Heart left ventricle (tissue), 16 donors: Measurements from ENCODE around the gene AJAP1. TPM values are rescaled to one million over a fixed set of nuclear protein-coding genes. Genes with fewer than 3 reads are reported as not detected.

Experiments
- ATAC-seq, 4 donors: fragments of 200-7000 bp; cut with Tn5 transposase; one replicate each; pipeline ENCODE4 v1.9.1; 2020 to 2022; ENCODE audit warnings: moderate library complexity in 4 of 4, mild to moderate bottlenecking in 3 of 4, moderate number of reproducible peaks in 1 of 4
- DNase-seq, 5 donors: peaks; one replicate each; pipeline ENCODE4 v3.0.0-alpha.2; 2020
- H3K27ac ChIP-seq, 12 donors: fragments of 200-600 bp; sonication (generic) in 4 of 12; one replicate each; pipeline versions ENCODE4 v1.5.0 to v1.8.0; 2016 to 2022; ENCODE audit warnings: mild to moderate bottlenecking in 2 of 12
- H3K27me3 ChIP-seq, 9 donors: fragments of 200-600 bp; sonication (generic) in 2 of 9; one replicate each; pipeline versions ENCODE4 v1.5.1 to v1.8.0; 2016 to 2022; ENCODE audit warnings: mild to moderate bottlenecking in 3 of 9
- H3K36me3 ChIP-seq, 9 donors: fragments of 200-600 bp; sonication (generic) in 2 of 9; one replicate each; pipeline versions ENCODE4 v1.5.0 to v1.8.0; 2018 to 2022; ENCODE audit warnings: mild to moderate bottlenecking in 2 of 9
- H3K4me1 ChIP-seq, 12 donors: fragments of 200-600 bp; sonication (generic) in 4 of 12; one replicate each; pipeline versions ENCODE4 v1.5.0 to v1.8.0; 2016 to 2022; ENCODE audit warnings: mild to moderate bottlenecking in 3 of 12
- H3K4me3 ChIP-seq, 12 donors: fragments of 200-600 bp; sonication (generic) in 4 of 12; one replicate each; pipeline versions ENCODE4 v1.5.0 to v1.8.0; 2017 to 2022; ENCODE audit warnings: mild to moderate bottlenecking in 9 of 12, moderate library complexity in 4 of 12
- H3K9me3 ChIP-seq, 12 donors: fragments of 200-600 bp; sonication (generic) in 4 of 12; one replicate each; pipeline versions ENCODE4 v1.5.0 to v1.8.0; 2016 to 2022; ENCODE audit warnings: mild to moderate bottlenecking in 1 of 12
- POLR2A ChIP-seq, 2 donors: fragments of 450-650 bp; IDR thresholded peaks; one replicate each; pipeline ENCODE4 v1.6.1; 2017; ENCODE audit warnings: antibody characterized with exemption in 2 of 2, mild to moderate bottlenecking in 2 of 2, moderate library complexity in 2 of 2
- WGBS, 4 donors: extraction: QIAGEN DNeasy Blood & Tissue Kit in 2 of 4; methylation state at CpG; one replicate each; pipeline versions ENCODE4 v1.1.5 to v1.1.7; 2013 to 2018; 5-methylcytosine and 5-hydroxymethylcytosine counted together
- intact Hi-C, 10 donors: fragments of 100-400 bp; cut with DNase I; formaldehyde crosslinking; loops; one replicate each; pipeline versions ENCODE4 v1.11.1 to v1.14.2; 2022
- polyA plus RNA-seq, 2 donors: library from polyadenylated mRNA; stranded (reverse); fragments of 200-250 nt; gene quantifications; one replicate each; pipeline ENCODE4 v1.2.3, GENCODE V29; 2013
- total RNA-seq, 9 donors: library from RNA; depleted of rRNA in 2 of 9; stranded (reverse); fragments of >200 nt in 2 of 9; fragmentation: NEBNext Ultra II Directional in 3 of 9; extraction: Animal tissue kit (Norgen Biotek cat#: 25700) in 3 of 9; gene quantifications; one replicate each; pipeline versions ENCODE4 v1.1.0 to v1.2.4, GENCODE V29; 2016 to 2023
- TF ChIP-seq, protein P1 (sequence below), 12 donors: fragments of 200-600 bp; sonication (generic) in 4 of 12; IDR thresholded peaks; one replicate each; pipeline versions ENCODE4 v1.5.0 to v1.8.0; 2018 to 2022; ENCODE audit warnings: antibody characterized with exemption in 12 of 12, mild to moderate bottlenecking in 5 of 12
- donor health status: ischemic (EF 13 %, LVEDD 7.1; RV severe dilation, severe dysfunction).
- donor health status: healthy with polysubstance abuse.
- donor health status: DM: no; HTN: yes; CAD: no.
- donor health status: DM: no; HTN: no; CAD: no.
- donor health status: ischemic (EF 25% LVEDD 6.9; RV normal size, moderate dysfunction).
- donor health status: ischemic (EF 25% LVEDD 5.7; RV mildly dilated, moderate dysfunction).
- donor health status: healthy.
- donor health status: DM: yes; HTN: yes; CAD: no.
- donor health status: ischemic (EF 35%, LVEDD 5.7; RV mildly dilated, moderate dysfunction).
- donor health status: nonischemic (EF 11% LVEDD 7.7; RV severe dilation, severe dysfunction).
- donor health status: DM: yes; HTN: yes; CAD: no.
- donor health status: PGD.
- donor health status: ischemic (EF 29% LVEDD 5.4; RV normal size, mild dysfunction).
- donor health status: nonischemic (EF 23%, LVEDD 6.1; RV moderate dilation, normal function).

AJAP1 gene
- total and polyA plus RNA-seq, 11 donors: 0.01 to 0.67 (median 0.07) TPM; not detected in 2

DNA sequence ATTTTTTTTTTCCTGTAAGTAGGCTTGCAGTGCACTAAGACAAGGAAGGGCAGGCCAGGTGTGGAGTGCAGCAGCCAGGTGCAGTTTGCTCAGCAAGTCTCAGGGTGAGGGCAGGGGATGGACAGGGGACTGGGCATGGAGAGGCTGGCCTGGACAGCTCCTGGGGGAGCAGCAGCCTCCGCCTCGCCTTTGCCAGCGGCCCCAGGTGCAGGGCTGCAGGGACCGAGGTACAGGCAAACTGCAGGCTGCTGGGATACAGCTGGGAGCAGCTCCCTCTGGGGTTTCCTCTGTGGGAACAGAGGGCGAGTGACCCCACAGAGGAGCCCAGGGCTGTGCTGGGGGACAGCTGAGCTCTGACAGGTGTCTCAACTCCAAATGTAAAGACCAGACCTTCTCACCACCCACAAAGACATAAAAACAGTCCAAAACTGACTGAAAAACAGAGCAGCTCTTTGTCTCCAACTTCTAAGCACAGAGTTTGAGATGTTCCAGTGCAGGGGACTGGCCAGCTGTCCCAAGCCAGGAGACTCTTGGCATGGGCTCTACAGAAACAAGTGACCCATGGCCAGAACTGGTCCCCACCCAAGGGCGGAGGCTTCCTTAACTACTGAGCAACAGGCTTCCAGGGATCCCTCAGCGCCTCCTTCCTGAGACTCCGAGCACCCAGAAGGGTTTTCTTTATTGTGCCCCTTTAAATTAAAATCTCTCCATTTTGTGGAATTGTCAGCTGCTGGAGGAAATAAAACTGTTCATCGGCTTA, 27.7 kb upstream of the AJAP1 start:
- ATAC-seq (peak in 3 of 4 donors; percentile 36 to 83 (median 50)), DNase-seq (peak in 3 of 5 donors; percentile 18 to 45 (median 29))
- Histone ChIP-seq H3K9me3 (no peaks in the 10 kb centered on the region), H3K4me1 (peaks cover 0 to 6% (median 0%) of the 10 kb centered on the region in 12 donors), H3K27ac (no peak overlapping the region), H3K27me3 (peaks cover 0 to 18% (median 0%) of the 10 kb centered on the region in 9 donors), H3K36me3 (no peaks in the 10 kb centered on the region), H3K4me3 (no peak overlapping the region)
- intact Hi-C loops: loop anchor here in 1 of 10 donors (10.0 kb wide), 1 partner anchor 132 kb away; no protein-coding TSS in a partner anchor
- TF ChIP-seq POLR2A (IDR thresholded peaks at IDR 0.05): no peak
- TF ChIP-seq, protein P1, sequence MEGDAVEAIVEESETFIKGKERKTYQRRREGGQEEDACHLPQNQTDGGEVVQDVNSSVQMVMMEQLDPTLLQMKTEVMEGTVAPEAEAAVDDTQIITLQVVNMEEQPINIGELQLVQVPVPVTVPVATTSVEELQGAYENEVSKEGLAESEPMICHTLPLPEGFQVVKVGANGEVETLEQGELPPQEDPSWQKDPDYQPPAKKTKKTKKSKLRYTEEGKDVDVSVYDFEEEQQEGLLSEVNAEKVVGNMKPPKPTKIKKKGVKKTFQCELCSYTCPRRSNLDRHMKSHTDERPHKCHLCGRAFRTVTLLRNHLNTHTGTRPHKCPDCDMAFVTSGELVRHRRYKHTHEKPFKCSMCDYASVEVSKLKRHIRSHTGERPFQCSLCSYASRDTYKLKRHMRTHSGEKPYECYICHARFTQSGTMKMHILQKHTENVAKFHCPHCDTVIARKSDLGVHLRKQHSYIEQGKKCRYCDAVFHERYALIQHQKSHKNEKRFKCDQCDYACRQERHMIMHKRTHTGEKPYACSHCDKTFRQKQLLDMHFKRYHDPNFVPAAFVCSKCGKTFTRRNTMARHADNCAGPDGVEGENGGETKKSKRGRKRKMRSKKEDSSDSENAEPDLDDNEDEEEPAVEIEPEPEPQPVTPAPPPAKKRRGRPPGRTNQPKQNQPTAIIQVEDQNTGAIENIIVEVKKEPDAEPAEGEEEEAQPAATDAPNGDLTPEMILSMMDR (IDR thresholded peaks at IDR 0.05): no peak
- 58 to 71% (median 69%) methylated on average over 9 of the region's 9 CpGs for WGBS, 4 donors

DNA sequence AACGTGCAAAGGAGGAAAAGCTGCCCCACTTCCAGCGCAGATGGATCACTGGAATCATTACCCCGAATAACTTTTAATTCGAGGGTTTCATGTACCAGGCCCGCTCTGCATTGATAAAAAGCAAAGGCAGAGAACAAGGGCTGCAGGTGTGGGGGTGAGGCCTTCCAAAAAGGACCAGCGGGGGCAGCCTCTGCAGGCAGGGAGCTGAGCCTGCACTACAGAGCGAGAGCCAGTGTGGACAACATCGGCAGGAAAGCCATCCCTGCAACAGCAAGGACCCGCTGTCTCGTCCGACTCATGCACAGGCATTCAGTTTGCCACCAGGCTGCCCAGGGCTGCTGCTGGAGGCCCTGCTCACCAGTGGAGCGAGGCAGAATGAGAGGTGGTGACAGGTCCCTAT, 27.1 kb upstream of the AJAP1 start:
- WGBS, 4 donors: 60 to 77% (median 67%) methylated on average over 8 to 12 of the region's 12 CpGs

DNA sequence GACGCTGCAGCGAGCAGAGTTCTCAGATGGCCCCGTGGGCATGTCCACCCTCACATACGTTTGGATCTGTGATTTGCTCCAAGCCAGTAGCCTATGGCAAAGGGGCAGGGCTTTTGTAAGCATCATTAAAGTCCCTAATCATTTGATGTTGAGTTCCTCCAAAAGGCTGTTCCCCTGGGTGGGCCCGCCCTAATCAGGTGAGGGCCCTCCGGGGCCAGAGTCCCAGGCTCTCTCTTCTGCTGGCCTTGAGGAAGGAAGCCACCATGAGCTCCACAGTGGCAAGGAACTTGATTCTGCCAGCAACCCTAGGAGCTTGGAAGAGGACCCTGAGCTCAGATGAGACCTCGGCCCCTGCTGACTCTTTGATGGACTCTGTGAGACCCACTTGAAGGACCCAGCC, 25.4 kb upstream of the AJAP1 start:
- H3K27me3 ChIP-seq: peaks cover 0 to 18% (median 0%) of the 10 kb centered on the region in 9 donors
- H3K9me3 ChIP-seq: no peaks in the 10 kb centered on the region
- TF ChIP-seq, protein P1 (IDR thresholded peaks at IDR 0.05): no peak
- no peak for TF ChIP-seq POLR2A (IDR thresholded peaks at IDR 0.05)
- H3K4me1 ChIP-seq: peaks cover 0 to 6% (median 0%) of the 10 kb centered on the region in 12 donors
- intact Hi-C loops: loop anchor here in 1 of 10 donors (10.0 kb wide), 1 partner anchor 134 kb away; no protein-coding TSS in a partner anchor
- DNase-seq (no peak), ATAC-seq (no peak)
- H3K4me3 ChIP-seq: no peak overlapping the region
- H3K36me3 ChIP-seq: no peaks in the 10 kb centered on the region
- no peak overlapping the region for H3K27ac ChIP-seq
- WGBS, 4 donors: 86 to 94% (median 89%) methylated on average over 6 to 7 of the region's 7 CpGs

More for the DNA sequence above, 27.1 kb upstream of the AJAP1 start:
- H3K4me1 ChIP-seq: peaks cover 0 to 6% (median 0%) of the 10 kb centered on the region in 12 donors
- no peak for DNase-seq
- no peaks in the 10 kb centered on the region for H3K36me3 ChIP-seq
- TF ChIP-seq, protein P1 (IDR thresholded peaks at IDR 0.05): no peak
- no peak for TF ChIP-seq POLR2A (IDR thresholded peaks at IDR 0.05)
- no peak for ATAC-seq
- H3K27ac ChIP-seq: no peak overlapping the region
- intact Hi-C loops: loop anchor here in 1 of 10 donors (10.0 kb wide), 1 partner anchor 133 kb away; no protein-coding TSS in a partner anchor
- H3K4me3 ChIP-seq: no peak overlapping the region
- H3K9me3 ChIP-seq: no peaks in the 10 kb centered on the region
- peaks cover 0 to 18% (median 0%) of the 10 kb centered on the region in 9 donors for H3K27me3 ChIP-seq

DNA sequence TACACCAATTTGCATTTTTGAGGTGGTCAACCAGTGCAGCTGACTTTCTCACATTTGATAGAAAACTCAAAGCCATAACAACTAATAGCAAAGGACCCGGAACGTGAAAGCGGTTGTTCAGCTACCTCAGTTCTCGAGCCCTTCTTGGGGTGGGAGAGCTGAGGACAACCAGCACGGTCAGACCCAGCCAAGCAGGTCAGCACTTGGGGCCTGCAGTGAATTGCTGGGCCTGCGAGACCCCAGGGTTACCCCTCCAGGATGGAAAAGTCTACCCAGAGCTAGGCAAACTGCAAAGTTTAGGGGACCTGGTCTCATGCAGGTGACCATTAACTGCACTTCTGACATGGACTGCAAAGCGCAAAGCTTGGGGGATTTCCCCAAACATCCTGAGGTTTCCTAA, 23.8 kb upstream of the AJAP1 start:
- intact Hi-C loops: no loop called here
- ATAC-seq (no peak), DNase-seq (no peak)
- Histone ChIP-seq H3K27me3 (peaks cover 0 to 18% (median 0%) of the 10 kb centered on the region in 9 donors), H3K36me3 (no peaks in the 10 kb centered on the region), H3K27ac (no peak overlapping the region), H3K9me3 (no peaks in the 10 kb centered on the region), H3K4me3 (no peak overlapping the region), H3K4me1 (peaks cover 0 to 6% (median 0%) of the 10 kb centered on the region in 12 donors)
- WGBS, 4 donors: 71 to 86% (median 81%) methylated on average over 6 to 7 of the region's 7 CpGs
- TF ChIP-seq POLR2A (IDR thresholded peaks at IDR 0.05): no peak
- TF ChIP-seq, protein P1 (IDR thresholded peaks at IDR 0.05): no peak
